Nucleus accumbens (tissue), 56 donors: ENCODE measurements around the gene EMP1.

ENCODE experiments used
- DNase-seq, 56 donors: peaks; one replicate each; lab custom pipeline; 2025; lab: John Stamatoyannopoulos, UW

Gene EMP1

GRCh38 chr12:13196130-13196921, at the start of gene EMP1:
TSS of gene EMP1 (plus strand) at chr12:13196726. CDS start at chr12:13211511, 14,785 bp downstream.
- peak in 50 of 56 donors; percentile 5 to 83 (median 54) for DNase-seq

- DNase-seq, result no peak
Observed at GRCh38 chr12:13147688-13148484, 48.6 kb upstream of the EMP1 start.

GRCh38 chr12:13148485-13148847, 48.1 kb upstream of the EMP1 start:
- DNase-seq, result no peak

- DNase-seq, result no peak
Observed at GRCh38 chr12:13149411-13149810, 47.1 kb upstream of the EMP1 start.

GRCh38 chr12:13152281-13152680, 44.2 kb upstream of the EMP1 start:
- DNase-seq, result no peak

- DNase-seq, result no peak
Observed at GRCh38 chr12:13152756-13153155, 43.8 kb upstream of the EMP1 start.

- no peak for DNase-seq
Observed at GRCh38 chr12:13153180-13153579, 43.3 kb upstream of the EMP1 start.

- peak in 3 of 56 donors; percentile 10 to 27 (median 14) for DNase-seq
Observed at GRCh38 chr12:13154027-13154538, 42.4 kb upstream of the EMP1 start.

GRCh38 chr12:13154831-13155230, 41.7 kb upstream of the EMP1 start:
- no peak for DNase-seq

- no peak for DNase-seq
Observed at GRCh38 chr12:13156277-13156676, 40.2 kb upstream of the EMP1 start.

- DNase-seq, result no peak
Observed at GRCh38 chr12:13161172-13161571, 35.4 kb upstream of the EMP1 start.

GRCh38 chr12:13162904-13163303, 33.6 kb upstream of the EMP1 start:
- no peak for DNase-seq

- DNase-seq, result no peak
Observed at GRCh38 chr12:13163868-13164635, 32.5 kb upstream of the EMP1 start.

GRCh38 chr12:13164921-13165616, 31.5 kb upstream of the EMP1 start:
- DNase-seq, result no peak

GRCh38 chr12:13165617-13166041, 30.9 kb upstream of the EMP1 start:
- peak in 4 of 56 donors; percentile 7 to 24 (median 10) for DNase-seq

- DNase-seq, result no peak
Observed at GRCh38 chr12:13167226-13167625, 29.3 kb upstream of the EMP1 start.

- no peak for DNase-seq
Observed at GRCh38 chr12:13167906-13168305, 28.6 kb upstream of the EMP1 start.

GRCh38 chr12:13169272-13169671, 27.3 kb upstream of the EMP1 start:
- DNase-seq, result no peak

- no peak for DNase-seq
Observed at GRCh38 chr12:13170892-13171490, 25.5 kb upstream of the EMP1 start.
